ENCODE measurements around the gene VPS39. TPM values are rescaled to one million over a fixed set of nuclear protein-coding genes. Genes with fewer than 3 reads are reported as not detected.

VPS39 gene
- total and polyA plus RNA-seq, 9 of the 15 experiments (the other 6 are each of a cell fraction or from before 2014, with no cell fraction given): 3.2 to 37.3 (median 21.8) TPM

- no peaks in the 10 kb centered on the region for H3K79me2 ChIP-seq (ENCODE audit: control insufficient read depth, insufficient read depth, low read length)
- peaks cover 2% of the 10 kb centered on the region for H3K9me1 ChIP-seq (ENCODE audit: control insufficient read depth, insufficient read depth, low read length)
- H3K27ac ChIP-seq (ENCODE audit: extremely low read depth, low read depth, low read length): no peak overlapping the region
- 0 out of 2 replicates have a peak, but pooled peaks cover 9% of the 10 kb centered on the region for H4K20me1 ChIP-seq (replicated peaks; ENCODE audit: control insufficient read depth, insufficient read depth, low read length)
- no TSS peak for BruUV-seq (replicated peaks)
- H3K9me3 ChIP-seq (replicated peaks; ENCODE audit: control insufficient read depth, insufficient read depth, low read depth, low read length): no peaks in the 10 kb centered on the region
- H3K4me1 ChIP-seq (replicated peaks in 1 of 2; ENCODE audit: control insufficient read depth in 2 of 2, insufficient read depth in 2 of 2, low read length in 2 of 2): peaks cover 0 to 25% of the 10 kb centered on the region in 2 experiments; a peak in 3 of 5 replicates
- H3K27me3 ChIP-seq (ENCODE audit: control insufficient read depth in 2 of 2, insufficient read depth in 2 of 2, low read length in 2 of 2): peaks cover 11 to 49% of the 10 kb centered on the region in 2 experiments; a peak in 4 of 5 replicates
- ATAC-seq (peak; percentile 41; the same call in 2 of the 3 replicates), DNase-seq (ENCODE audit: extremely low read depth in 1 of 4, low spot score in 3 of 4) (no peak), FAIRE-seq (no peak)
- in situ Hi-C loops (cut with MboI): loop anchor here (10.0 kb wide), 1 partner anchor 235 kb away; no protein-coding TSS in a partner anchor
- H3K9ac ChIP-seq (ENCODE audit: insufficient read depth in 1 of 2, low read depth in 2 of 2, low read length in 2 of 2): no peak overlapping the region
- WGBS (ENCODE audit: insufficient coverage, low coverage, missing lambda C conversion rate): 36% methylated on average over 13 of the region's 14 CpGs
- no peak overlapping the region for H3K4me3 ChIP-seq
- no peak overlapping the region for H3K4me2 ChIP-seq (ENCODE audit: insufficient read depth, low read length)
- intact Hi-C loops (cut with micrococcal nuclease): no loop called here
- TF ChIP-seq ZNF253 (CRISPR knock-in tag; conservative IDR thresholded peaks at IDR 0.05) (no peak), CXXC5 (CRISPR knock-in tag; IDR thresholded peaks at IDR 0.05) (no peak), MYBL2 (IDR thresholded peaks at IDR 0.05; ENCODE audit: low read depth) (no peak), MYBL2 (CRISPR knock-in tag; IDR thresholded peaks at IDR 0.05; ENCODE audit: borderline replicate concordance) (no peak), THRAP3 (IDR thresholded peaks at IDR 0.05; ENCODE audit: borderline replicate concordance) (no peak), ZFPM2 (CRISPR knock-in tag; IDR thresholded peaks at IDR 0.05) (no peak), PTBP1 (IDR thresholded peaks at IDR 0.05; ENCODE audit: low read depth, low read length) (no peak)
- TF ChIP-seq, protein P1, sequence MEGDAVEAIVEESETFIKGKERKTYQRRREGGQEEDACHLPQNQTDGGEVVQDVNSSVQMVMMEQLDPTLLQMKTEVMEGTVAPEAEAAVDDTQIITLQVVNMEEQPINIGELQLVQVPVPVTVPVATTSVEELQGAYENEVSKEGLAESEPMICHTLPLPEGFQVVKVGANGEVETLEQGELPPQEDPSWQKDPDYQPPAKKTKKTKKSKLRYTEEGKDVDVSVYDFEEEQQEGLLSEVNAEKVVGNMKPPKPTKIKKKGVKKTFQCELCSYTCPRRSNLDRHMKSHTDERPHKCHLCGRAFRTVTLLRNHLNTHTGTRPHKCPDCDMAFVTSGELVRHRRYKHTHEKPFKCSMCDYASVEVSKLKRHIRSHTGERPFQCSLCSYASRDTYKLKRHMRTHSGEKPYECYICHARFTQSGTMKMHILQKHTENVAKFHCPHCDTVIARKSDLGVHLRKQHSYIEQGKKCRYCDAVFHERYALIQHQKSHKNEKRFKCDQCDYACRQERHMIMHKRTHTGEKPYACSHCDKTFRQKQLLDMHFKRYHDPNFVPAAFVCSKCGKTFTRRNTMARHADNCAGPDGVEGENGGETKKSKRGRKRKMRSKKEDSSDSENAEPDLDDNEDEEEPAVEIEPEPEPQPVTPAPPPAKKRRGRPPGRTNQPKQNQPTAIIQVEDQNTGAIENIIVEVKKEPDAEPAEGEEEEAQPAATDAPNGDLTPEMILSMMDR (IDR thresholded peaks at IDR 0.05 in 2 of 3, conservative IDR thresholded peaks at IDR 0.05 in 1 of 3; ENCODE audit: insufficient read depth in 2 of 3, low read depth in 1 of 3, low read length in 3 of 3): peak in 2 of 3 experiments; percentile 8 to 39; a peak in 2 of 6 replicates
- H3K36me3 ChIP-seq (ENCODE audit: control insufficient read depth, insufficient read depth, low read length): no peaks in the 10 kb centered on the region
- POLR2A ChIA-PET: no interaction called here
- H2AFZ ChIP-seq (ENCODE audit: low read depth, low read length): no peak overlapping the region
- CTCF ChIA-PET (ENCODE audit: low intra/inter-chr PET ratio): no interaction called here
These were observed 58.4 kb downstream of the VPS39 start for GRCh38 chr15:42149493-42150218.

Measured in K562 (cell line).